Measurements from ENCODE around the gene UBALD2.
A peak's percentile ranks its signal among the peaks of the same experiment; 100 is the strongest.
"Not testable (repeated sequence)": the region's sequence is repeated elsewhere in the genome, so short reads cannot be mapped to it uniquely, and the experiment has no call there.

Gene UBALD2

DNA sequence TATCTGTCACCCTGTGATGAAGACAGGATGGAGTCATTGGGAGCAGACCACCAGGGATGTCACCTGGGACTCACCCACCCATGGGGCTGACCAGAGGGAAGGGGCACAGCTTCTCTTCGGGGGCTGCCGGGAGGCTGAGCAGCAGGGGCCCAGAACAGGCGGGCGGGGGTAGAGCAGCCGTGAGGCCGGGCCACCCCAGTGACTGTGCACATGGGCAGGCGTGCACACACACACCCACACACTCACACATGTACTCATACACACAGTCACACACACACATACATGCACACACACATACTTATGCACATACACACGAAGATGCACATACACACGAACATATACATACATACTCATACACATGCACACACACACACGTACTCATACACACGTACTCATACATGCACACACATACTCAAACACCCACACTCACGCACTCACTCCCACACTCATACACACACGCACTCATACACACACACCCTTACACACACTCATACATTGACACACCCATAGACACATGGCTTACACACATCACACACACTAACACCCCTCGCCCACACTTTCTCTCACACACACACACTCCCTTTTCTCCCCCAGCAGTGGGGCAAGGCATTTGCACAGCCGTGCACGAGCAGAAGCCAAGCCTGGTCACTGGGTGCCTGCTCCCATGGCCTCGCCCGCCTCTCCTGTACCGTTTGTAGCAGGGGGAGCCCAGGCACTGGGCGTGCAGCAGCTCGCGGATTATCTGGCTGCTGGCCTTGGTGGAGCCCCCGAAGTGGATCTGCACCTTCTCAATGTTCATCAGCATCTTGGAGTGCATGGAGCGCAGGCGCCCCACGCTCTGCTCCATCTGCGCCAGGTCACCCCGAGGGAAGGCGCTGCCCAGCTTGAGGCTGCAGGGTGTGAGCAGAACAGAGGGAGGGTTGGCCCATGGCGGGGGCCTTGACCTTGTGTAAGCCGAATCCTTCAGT, 12.4 kb downstream of the UBALD2 start:
- no peak for DNase-seq (ENCODE audit: low read depth)

DNA sequence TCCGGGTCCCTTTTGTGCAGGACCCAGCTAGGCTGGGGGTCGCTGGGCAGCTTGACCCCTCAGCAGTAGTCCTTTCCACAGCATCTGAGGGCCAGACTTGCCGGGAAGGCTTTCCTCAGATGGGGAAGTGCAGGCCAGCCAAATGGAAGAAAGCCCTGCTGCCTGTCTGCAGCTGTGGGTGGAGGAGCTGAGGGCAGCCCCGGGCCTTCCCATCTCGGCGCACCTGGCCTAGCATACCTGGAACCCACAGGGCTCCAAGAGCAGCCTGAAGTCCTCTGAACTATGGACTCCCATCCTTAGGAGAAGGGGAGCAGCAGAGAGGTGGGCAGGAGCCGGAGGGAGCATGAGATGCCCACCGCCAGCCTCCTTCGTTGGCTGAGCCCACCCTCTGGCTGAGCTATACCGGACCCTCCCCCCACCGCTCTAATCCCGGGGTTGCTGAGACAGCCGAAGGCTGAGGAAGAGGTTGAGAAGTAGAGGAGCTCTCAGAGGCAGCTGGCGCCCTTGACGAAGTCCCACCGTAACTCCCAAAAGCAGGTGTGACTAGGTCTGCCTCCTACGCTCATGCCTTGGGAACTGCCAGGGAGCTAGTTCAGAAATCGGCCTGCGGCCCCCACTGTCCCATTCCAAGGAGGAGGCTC, 13.2 kb downstream of the UBALD2 start:
- DNase-seq (ENCODE audit: low read depth) = no peak

DNA sequence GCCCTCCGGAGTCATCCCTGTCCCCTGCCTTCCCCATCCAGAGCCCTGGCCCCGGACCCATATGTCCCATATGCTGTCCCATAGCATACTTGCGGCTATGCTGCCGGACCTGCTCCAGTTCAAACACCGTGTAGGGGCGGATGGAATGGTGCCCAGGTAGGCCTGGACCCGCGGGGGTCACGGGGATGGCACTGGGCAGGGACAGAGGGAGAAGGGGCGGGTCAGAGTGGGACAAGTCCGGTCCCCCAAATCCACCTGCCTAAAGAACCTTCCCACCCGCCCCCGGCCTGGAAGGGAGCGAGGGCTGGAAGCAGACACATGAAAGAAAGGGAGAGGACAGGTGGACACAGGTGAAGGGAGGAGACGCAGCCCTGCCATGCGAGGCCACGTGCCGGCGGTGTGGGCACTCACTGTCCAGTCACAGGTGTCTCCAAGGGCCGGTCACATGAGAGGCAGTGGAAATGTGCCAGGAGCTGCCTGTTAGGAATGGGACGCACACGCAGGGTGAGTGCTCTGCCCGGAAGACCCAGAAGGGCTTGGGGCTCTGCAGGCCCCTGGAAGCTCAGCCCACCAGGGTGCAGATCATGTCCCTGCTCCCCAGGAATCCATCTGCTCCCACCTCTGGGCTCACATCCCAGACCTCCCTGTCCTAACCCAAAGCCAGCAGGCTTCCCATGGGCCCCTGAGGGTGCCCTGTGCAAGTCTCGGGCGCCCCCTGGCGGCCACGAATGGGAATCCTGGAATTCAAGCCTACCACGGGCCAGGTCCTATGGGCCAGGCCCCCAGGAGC, 14.0 kb downstream of the UBALD2 start:
- DNase-seq (ENCODE audit: low read depth) = peak; percentile 74

DNA sequence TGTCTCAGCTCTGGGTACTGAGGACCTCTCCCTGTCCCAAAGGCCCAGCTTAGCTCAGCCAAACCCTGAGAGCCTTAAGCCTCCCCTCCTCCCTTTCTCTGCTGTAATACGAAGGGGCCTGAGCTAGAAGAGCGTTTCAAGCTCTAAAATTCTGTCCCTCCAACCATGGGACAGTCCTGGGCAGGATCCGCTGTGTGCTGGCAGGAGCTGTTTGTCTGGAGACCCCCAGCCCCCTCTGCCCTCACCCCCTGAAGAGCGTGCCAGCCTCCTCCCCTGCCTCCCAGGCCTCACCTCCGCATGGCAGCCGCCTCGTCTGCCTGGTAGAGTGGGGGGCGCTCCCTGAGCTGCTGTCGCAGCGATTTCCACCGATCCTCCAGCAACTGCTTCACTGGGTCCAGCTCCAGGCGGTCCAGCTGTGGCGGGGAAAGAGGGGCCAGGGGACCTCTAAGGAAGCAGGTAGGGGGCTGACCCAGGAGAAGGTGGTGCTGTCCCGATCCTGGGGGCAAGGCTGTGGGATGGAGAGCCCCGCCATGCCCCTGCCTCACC, 14.7 kb downstream of the UBALD2 start:
- DNase-seq (ENCODE audit: low read depth) = no peak

DNA sequence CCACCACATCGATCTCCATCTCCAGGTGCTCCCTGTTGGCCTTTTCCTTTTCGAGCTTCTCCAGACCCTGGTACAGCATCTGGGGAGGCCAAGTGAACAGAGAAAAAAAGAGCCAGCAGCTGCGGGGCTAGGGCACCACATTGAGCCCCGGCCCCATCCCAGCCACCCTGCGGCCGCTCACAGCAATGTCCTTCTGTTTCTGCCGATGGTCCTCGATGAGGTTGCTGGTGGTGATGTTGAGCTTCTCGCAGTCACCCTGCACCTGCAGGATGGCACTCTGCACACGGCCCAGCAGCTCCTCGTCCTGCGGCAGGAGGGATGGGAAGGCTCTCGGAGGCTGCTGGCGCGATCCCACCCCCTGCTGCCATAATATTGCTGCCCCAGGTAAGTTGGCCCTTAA, 15.5 kb downstream of the UBALD2 start:
- no peak for DNase-seq (ENCODE audit: low read depth)

DNA sequence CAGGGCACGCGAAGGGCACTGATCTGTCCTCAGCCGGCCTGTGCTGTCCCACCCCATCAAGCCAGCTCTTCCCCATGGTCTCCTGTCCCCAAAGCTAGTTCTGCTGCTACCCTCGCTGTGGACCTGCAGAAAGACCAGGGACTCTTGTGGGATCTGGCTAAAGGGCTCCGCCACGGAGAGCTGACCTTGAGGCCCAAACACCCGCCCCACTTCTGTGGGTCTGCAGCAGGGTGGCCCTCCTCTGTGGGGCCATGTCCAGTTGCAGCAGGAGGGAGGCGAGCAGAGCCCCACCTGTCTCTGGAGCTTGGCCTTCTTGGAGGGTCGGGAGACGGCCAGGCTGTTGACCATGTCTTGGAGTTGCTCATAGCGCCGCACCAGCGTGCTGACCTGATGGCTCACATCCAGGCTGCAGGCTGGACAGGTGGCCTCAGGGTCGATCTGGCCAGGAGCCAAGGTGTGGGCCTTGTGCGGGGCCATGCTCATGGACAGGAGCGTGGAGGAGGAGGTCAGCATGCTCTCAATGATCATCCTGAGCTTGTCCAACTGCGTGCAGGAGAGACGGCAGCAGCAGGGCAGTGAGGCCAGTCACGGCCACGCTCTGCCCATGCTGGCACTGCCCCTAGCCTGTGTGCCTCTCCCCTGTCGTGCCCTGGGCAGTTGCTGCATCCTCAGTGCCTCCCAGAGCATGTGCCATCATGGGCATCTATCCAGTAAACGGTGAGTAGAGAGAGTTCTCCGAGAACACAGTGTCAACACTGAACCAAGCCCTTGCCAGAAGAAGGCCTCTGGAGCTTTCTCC, 16.6 kb downstream of the UBALD2 start:
- no peak for DNase-seq (ENCODE audit: low read depth)

DNA sequence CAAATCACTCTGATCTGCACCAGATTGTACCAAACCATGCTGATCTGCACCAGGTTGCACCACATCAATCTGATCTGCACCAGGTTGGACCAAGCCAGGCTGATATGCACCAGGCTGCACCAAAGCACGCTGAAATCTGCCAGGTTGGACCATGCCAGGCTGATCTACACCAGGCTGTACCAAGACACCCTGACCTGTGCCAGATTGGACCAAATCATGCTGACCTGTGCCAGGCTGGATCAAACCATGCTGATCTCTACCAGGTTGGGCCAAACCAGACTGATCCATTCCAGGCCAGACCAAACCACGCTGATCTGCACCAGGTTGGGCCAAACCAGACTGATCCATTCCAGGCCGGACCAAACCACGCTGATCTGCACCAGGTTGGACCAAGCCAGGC, 27.4 kb downstream of the UBALD2 start:
- DNase-seq (ENCODE audit: low read depth) = no peak

DNA sequence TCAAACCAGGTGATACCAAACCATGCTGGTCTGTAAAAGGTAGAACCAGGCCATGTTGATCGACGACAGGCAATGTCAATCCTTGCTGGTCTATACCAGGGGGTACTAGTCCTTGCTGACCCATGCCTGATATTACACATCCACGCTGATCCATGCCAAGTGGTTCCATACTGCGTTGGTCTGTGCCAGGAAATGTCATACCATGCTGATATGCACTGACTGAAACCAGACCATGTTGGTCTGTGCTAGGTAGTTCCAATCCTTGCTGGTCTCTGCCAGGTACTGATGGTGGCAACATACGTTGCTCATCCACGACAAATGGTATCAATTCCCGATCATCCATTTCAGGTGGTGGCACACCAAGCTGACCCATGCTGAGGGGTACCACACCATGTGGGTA, 28.0 kb downstream of the UBALD2 start:
- DNase-seq (ENCODE audit: low read depth) = no peak

DNA sequence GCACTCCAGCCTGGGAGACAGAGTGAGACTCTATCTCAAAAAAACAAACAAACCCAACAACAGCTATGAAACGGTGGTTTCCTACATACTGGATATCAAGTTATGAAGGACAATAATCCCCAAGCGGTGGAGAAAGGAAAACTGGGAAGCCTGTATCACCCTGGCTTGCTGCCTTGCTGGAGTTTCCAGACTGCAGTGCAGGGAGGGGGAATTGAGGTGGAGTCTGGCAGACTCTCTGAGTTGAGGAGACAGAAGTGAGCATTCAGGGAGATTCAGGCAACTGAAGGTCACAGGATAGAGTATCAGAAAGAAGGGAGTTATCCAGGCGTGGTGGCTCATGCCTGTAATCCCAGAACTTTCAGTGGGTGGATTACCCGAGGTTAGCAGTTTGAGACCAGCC, 31.0 kb downstream of the UBALD2 start:
- no peak for DNase-seq (ENCODE audit: low read depth)

DNA sequence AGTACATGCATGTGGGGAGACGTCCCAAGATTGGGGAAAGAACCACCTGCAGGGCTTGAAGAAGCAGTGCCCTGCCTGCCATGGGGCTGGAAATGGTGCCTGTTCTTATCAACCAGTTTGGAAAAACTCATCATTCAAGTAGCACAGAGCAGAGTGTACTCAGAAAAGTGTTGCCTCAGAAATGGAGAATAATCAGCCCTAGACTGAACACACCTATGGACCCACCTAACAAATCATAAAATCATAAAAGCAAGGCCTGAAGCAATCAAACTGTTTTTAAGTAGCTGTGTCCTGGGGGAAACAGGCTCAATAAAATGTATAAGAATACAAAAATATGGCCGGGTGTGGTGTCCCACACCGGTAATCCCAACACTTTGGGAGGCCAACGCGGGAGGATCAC, 31.7 kb downstream of the UBALD2 start:
- DNase-seq (ENCODE audit: low read depth) = no peak

DNA sequence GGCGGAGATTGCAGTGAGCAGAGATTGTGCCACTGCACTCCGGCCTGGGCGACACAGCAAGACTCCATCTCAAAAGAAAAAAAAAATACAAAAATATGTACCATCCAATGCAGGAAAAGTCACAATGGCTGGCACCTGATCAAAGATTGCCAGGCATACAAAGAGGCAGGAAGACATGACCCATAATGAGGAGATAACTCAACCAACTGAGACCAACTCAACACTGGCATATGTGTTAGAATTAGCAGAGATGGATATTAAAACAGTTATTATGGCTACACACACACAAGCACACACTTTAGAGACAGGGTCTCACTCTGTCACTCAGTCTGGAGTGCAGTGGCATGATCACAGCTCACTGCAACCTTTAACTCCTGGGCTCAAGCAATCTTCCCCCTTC, 32.3 kb downstream of the UBALD2 start:
- no peak for DNase-seq (ENCODE audit: low read depth)

DNA sequence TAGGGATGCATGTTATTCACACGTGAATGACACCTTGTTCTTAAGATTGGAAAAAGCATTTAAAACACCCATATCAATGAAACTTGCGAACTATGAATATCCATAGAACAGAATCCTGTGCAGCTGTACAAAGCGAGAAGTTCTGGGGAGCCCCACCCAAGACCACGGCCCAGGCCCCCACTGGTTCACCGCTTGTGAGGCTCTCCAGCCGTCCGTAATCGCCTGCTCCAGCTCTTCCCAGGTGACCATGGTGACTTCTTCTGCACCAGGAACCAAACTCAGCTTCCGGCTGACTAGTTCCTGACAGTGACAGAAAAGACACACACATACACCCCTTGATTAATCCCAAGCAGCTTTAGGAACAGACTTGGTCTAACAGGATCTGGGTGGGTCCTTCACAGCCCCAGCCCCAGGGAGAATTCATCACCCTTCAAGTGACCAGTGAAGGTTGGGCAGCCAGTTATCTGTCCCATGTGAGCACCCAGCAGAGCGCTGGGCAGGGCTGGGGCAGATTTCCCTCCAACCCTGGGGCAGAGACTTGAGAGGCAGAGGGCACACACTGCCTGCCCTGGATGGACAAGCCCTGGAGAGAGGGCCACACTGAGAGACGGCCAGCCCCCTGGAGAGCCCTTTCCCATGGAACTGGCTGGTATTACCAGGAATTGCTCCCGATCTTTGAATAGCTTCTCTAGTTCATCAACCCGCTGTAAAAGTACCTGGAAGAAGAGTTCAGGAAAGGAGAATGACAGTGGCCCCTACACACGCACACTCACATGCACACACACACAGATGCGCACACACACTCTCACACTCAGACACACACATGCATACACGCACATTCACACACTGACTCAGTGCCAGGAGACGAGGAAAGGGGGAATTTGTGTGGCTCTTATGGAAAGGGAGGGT, 39.3 kb downstream of the UBALD2 start:
- no peak for DNase-seq (ENCODE audit: low read depth)

DNA sequence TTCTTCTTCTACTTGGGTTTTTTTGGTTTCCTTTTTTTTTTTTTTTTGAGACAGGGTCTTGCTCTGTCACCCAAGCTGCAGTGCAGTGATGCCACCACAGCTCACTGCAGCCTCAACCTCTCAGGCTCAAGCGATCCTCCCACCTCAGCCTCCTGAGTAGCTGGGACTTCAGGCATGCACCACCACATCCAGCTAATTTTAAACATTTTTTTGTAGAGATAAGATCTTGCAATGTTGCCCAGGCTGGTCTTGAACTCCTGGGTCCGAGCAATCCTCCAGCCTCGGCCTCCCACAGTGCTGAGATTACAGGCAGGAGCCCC, 39.9 kb downstream of the UBALD2 start:
- not testable (repeated sequence) for DNase-seq (ENCODE audit: low read depth)

DNA sequence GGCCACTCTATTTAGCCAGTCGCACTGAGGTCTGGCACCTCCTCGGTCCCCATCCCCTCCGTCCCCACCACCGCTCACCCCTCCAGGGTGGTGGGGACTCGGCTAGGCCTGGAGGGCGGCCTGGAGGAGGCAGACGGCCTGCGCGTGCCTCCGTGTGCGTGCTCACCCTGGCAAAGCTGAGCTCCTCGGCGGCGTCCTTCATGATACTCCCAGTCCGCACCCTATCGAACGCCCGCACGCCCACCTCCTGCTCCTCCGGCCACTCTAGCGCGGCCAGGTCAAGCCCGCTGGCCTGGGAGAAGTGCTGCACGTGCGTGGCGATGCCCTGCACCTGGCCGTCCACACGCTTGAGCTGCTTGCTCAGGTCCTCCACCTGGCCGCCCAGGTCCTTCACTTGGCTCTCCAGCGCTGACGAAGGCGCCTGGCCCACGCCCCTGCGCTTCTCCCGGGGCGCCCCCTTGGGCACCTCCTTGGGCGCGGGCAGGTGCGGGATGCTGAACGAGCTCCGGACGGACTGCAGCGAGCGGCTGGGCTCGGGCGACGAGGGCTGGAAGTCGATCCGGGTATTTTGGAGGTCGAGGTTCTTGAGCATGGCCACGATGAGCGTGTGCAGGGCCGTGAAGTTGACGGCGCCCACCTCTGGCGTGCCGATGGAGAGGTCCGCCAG, 42.3 kb downstream of the UBALD2 start:
- no peak for DNase-seq (ENCODE audit: low read depth)

DNA sequence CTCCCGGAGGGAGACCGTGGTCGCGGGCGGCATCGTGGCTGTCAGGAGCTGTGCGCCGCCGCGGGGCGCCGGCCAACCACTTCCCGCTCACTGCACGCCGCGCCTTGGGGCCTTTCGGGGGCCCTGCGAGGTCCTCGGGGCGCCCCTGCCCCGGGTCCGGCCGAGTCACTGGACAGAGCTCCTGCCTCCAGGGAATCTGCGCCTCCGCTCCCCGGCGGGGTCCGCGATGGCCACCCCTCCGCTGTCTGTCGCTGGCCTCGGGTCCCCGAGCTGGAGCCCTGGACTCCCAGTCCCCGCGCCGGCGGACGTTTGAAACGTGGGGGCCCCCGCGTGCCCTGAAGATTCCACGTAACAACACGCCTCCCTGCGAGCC, 42.8 kb downstream of the UBALD2 start, which contains the start of gene QRICH2:
Gene QRICH2, minus strand, starts transcription at position 311 of the 373 bp plus-strand sequence. Its CDS starts 278 bp downstream, at position 33.
- DNase-seq (ENCODE audit: low read depth) = no peak

DNA sequence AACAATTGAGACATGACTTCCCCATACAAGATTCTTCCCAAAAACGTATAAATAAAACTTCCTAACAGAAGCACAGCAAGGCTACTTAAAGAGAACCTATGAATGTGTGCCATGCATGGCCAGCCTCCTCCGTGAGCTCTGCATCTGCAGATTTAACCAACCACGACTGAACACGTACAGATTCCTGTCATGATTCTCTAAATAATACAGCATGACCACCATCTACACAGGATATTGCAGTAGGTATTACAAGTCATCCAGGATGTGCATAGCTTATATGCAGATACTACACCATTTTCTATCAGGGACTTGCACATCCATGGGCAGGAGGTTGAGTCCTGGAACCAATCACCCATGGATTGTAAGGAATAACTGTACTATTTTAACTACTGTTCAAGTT, 44.3 kb downstream of the UBALD2 start:
- DNase-seq (ENCODE audit: low read depth) = no peak

DNA sequence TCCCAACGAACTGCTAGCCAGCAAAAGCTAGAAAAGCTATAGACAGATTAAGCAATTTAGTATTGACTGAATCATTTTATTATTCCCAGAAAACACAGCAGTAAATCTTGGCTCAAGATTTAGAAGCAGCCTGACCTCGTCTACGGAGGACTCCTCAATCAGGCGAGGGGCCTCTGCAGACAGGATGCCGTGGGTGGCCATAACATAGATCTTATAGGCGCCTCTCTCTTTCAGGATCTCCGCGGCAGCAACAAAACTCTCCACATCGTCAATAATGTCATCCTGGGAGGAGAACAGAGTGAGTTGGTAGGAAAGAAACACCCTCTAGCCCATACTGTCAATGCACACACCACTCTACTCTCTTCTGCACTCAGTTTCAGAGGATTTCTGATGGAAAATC, 47.6 kb downstream of the UBALD2 start:
- no peak for DNase-seq (ENCODE audit: low read depth)

DNA sequence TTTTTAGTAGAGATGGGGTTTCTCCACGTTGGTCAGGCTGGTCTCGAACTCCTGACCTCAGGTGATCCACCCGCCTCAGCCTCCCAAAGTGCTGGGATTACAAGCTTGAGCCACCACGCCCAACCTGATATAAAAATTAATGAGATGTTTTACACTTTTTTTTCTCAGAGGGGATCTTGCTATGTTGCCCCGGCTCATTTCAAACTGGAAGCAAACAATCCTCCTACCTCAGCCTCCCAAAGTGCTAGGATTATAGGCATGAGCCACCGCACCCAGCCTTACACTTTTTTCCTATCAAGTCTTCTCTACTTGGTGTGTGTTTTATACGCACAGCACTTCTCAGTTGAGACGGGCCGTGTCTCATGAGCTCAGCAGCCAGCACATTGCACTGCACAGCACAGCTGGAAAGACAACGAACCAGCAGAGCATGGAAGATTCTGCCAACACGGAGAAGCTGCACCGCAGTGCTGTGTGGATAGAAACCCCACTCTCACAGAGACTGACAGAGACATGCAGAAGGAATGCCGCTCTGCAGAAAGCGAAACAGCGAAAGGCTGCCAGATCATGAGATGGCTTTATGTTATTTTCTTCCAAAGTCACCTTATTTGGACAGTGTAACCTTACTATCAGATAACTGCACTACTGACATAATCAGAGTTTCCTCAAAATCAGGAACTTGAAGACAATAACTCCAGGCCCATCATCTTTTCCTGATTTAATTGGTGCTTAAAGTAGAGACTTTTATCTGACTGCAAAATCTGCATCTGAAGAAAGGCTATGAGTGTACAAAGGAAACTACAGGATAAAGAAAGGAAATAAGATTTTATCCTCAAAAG, 49.5 kb downstream of the UBALD2 start:
- DNase-seq (ENCODE audit: low read depth) = no peak

DNA sequence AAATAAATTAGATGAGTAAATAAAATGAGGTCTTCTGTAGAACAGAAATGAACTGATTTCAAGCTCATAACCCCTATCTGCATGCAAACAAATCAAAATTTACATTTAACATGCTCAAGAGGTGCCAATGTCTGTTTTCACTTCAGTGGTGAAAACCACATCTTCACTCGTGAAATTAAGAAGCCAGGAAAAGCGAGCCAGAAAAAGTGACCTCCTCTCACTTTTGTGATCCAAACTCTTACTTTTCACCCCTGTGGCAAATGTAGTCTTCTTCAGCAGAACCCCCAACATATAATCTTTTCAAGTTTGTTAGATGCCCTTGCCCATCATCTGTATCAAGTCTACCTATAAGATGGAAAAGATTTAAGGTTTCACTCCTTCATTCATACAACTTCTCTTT, 52.4 kb downstream of the UBALD2 start:
- DNase-seq (ENCODE audit: low read depth) = no peak
